ENCODE data around the gene ERVH48-1. TPM values are rescaled to one million over a fixed set of nuclear protein-coding genes. Genes with fewer than 3 reads are reported as not detected.
"Not testable (repeated sequence)": the region's sequence is repeated elsewhere in the genome, so short reads cannot be mapped to it uniquely, and the experiment has no call there.

The ERVH48-1 gene
- total RNA-seq, 4 donors from 2014 or later = not detected

- DNase-seq = no peak
- intact Hi-C loops (cut with DNase I; ENCODE audit: low total_unique reads) = no loop called here
- WGBS, 2 donors (ENCODE audit: low coverage in 1 of 2) = 88 to 90% methylated on average over 5 to 21 of the region's 21 CpGs
Measured at GRCh38 chr21:42937960-42938605, 12.7 kb upstream of the ERVH48-1 start.

GRCh38 chr21:42937034-42937940, 11.9 kb upstream of the ERVH48-1 start:
- H3K4me3 ChIP-seq; H3K36me3 ChIP-seq; intact Hi-C loops (cut with DNase I; ENCODE audit: low total_unique reads); H3K9me3 ChIP-seq; H3K27ac ChIP-seq; H3K27me3 ChIP-seq; DNase-seq: not testable (repeated sequence)
- WGBS, 2 donors (ENCODE audit: low coverage in 1 of 2) = 73% methylated on average over 16 of the region's 16 CpGs; no CpG with 5 or more reads in 1 of the 2 donors
- peaks cover 0 to 18% (median 7%) of the 10 kb centered on the region in 4 donors for H3K4me1 ChIP-seq
- in situ Hi-C loops (cut with MboI; ENCODE audit: low pct_ligation_motif_present in 1 of 4, low pct_unique_long_range_greater_than_20kb in 1 of 4, low sequenced_read_pairs in 3 of 4) = loop anchor here in 1 of 4 donors (5.0 kb wide), 1 partner anchor 860 kb away; no protein-coding TSS in a partner anchor

More at GRCh38 chr21:42937960-42938605, 12.7 kb upstream of the ERVH48-1 start:
- Histone ChIP-seq H3K27ac (no peak overlapping the region), H3K36me3 (no peaks in the 10 kb centered on the region), H3K9me3 (no peaks in the 10 kb centered on the region), H3K4me1 (peaks cover 0 to 17% (median 7%) of the 10 kb centered on the region in 4 donors), H3K4me3 (no peak overlapping the region), H3K27me3 (no peaks in the 10 kb centered on the region)
- no peak for TF ChIP-seq POLR2AphosphoS5 (IDR thresholded peaks at IDR 0.05)
- TF ChIP-seq CTCF (IDR thresholded peaks at IDR 0.05) = no peak
- TF ChIP-seq EP300 (IDR thresholded peaks at IDR 0.05; ENCODE audit: low read depth) = no peak
- no peak for TF ChIP-seq POLR2A (IDR thresholded peaks at IDR 0.05)
- in situ Hi-C loops (cut with MboI; ENCODE audit: low pct_ligation_motif_present in 1 of 4, low pct_unique_long_range_greater_than_20kb in 1 of 4, low sequenced_read_pairs in 3 of 4) = loop anchor here in 1 of 4 donors (5.0 kb wide), 1 partner anchor 861 kb away; no protein-coding TSS in a partner anchor

- intact Hi-C loops (cut with DNase I; ENCODE audit: low total_unique reads) = not testable (repeated sequence)
Measured at GRCh38 chr21:42936360-42936759, 10.9 kb upstream of the ERVH48-1 start.

GRCh38 chr21:42933973-42934372, 8.5 kb upstream of the ERVH48-1 start:
- H3K27ac ChIP-seq; H3K9me3 ChIP-seq; H3K36me3 ChIP-seq; in situ Hi-C loops (cut with MboI; ENCODE audit: low pct_ligation_motif_present in 1 of 4, low pct_unique_long_range_greater_than_20kb in 1 of 4, low sequenced_read_pairs in 3 of 4); H3K27me3 ChIP-seq; intact Hi-C loops (cut with DNase I; ENCODE audit: low total_unique reads); H3K4me3 ChIP-seq; DNase-seq: not testable (repeated sequence)
- 92 to 94% methylated on average over 10 of the region's 12 CpGs for WGBS, 2 donors (ENCODE audit: low coverage in 1 of 2)
- peaks cover 0 to 11% (median 0%) of the 10 kb centered on the region in 4 donors for H3K4me1 ChIP-seq

More at GRCh38 chr21:42936360-42936759, 10.9 kb upstream of the ERVH48-1 start:
- not testable (repeated sequence) for H3K4me3 ChIP-seq, DNase-seq, H3K27ac ChIP-seq, H3K36me3 ChIP-seq, H3K9me3 ChIP-seq, H3K27me3 ChIP-seq
- WGBS, 2 donors (ENCODE audit: low coverage in 1 of 2) = 81 to 91% methylated on average over 1 to 5 of the region's 5 CpGs
- H3K4me1 ChIP-seq = peaks cover 0 to 18% (median 7%) of the 10 kb centered on the region in 4 donors
- in situ Hi-C loops (cut with MboI; ENCODE audit: low pct_ligation_motif_present in 1 of 4, low pct_unique_long_range_greater_than_20kb in 1 of 4, low sequenced_read_pairs in 3 of 4) = loop anchor here in 1 of 4 donors (5.0 kb wide), 1 partner anchor 859 kb away; no protein-coding TSS in a partner anchor

GRCh38 chr21:42933137-42933970, 7.9 kb upstream of the ERVH48-1 start:
- intact Hi-C loops (cut with DNase I; ENCODE audit: low total_unique reads); H3K27me3 ChIP-seq; H3K36me3 ChIP-seq; DNase-seq; H3K4me3 ChIP-seq; H3K27ac ChIP-seq; H3K9me3 ChIP-seq; in situ Hi-C loops (cut with MboI; ENCODE audit: low pct_ligation_motif_present in 1 of 4, low pct_unique_long_range_greater_than_20kb in 1 of 4, low sequenced_read_pairs in 3 of 4): not testable (repeated sequence)
- H3K4me1 ChIP-seq = peaks cover 0 to 11% (median 0%) of the 10 kb centered on the region in 4 donors
- 75 to 76% methylated on average over 7 to 9 of the region's 9 CpGs for WGBS, 2 donors (ENCODE audit: low coverage in 1 of 2)

GRCh38 chr21:42932378-42933136, 7.1 kb upstream of the ERVH48-1 start:
- H3K27ac ChIP-seq; H3K9me3 ChIP-seq; H3K36me3 ChIP-seq; intact Hi-C loops (cut with DNase I; ENCODE audit: low total_unique reads); DNase-seq; in situ Hi-C loops (cut with MboI; ENCODE audit: low pct_ligation_motif_present in 1 of 4, low pct_unique_long_range_greater_than_20kb in 1 of 4, low sequenced_read_pairs in 3 of 4); H3K4me3 ChIP-seq; H3K27me3 ChIP-seq: not testable (repeated sequence)
- peaks cover 0 to 11% (median 0%) of the 10 kb centered on the region in 4 donors for H3K4me1 ChIP-seq
- 89 to 95% methylated on average over 2 to 16 of the region's 16 CpGs for WGBS, 2 donors (ENCODE audit: low coverage in 1 of 2)

Data from transverse colon (tissue), 4 donors.